ENCODE measurements around the gene SYT1.

Gene SYT1

GRCh38 chr12:79326222-79326621, 461.6 kb downstream of the SYT1 start:
- no peak for DNase-seq (ENCODE audit: low read depth in 1 of 2, low spot score in 1 of 2)
- Histone ChIP-seq H3K27ac (replicated peaks) (no peak overlapping the region), H3K4me3 (replicated peaks; ENCODE audit: insufficient read depth, low read length) (no peak overlapping the region), H3K27me3 (ENCODE audit: insufficient read depth, poor library complexity, severe bottlenecking) (no peaks in the 10 kb centered on the region)
- TF ChIP-seq GABPA (IDR thresholded peaks at IDR 0.05; ENCODE audit: low read depth) (no peak), POLR2AphosphoS5 (IDR thresholded peaks at IDR 0.05; ENCODE audit: low read depth) (no peak)

- no peak for DNase-seq (ENCODE audit: low read depth in 1 of 2, low spot score in 1 of 2)
- H3K4me3 ChIP-seq (replicated peaks; ENCODE audit: insufficient read depth, low read length) = no peak overlapping the region
- H3K27ac ChIP-seq (replicated peaks) = no peak overlapping the region
- TF ChIP-seq REST (IDR thresholded peaks at IDR 0.05; ENCODE audit: insufficient replicate concordance, low read depth) = no peak
- TF ChIP-seq POLR2AphosphoS5 (IDR thresholded peaks at IDR 0.05; ENCODE audit: low read depth) = no peak
- no peak for TF ChIP-seq CTCF (IDR thresholded peaks at IDR 0.05; ENCODE audit: insufficient read depth, low read length)
- TF ChIP-seq SPI1 (IDR thresholded peaks at IDR 0.05; ENCODE audit: borderline replicate concordance, low read depth) = no peak
- no peak for TF ChIP-seq GABPA (IDR thresholded peaks at IDR 0.05; ENCODE audit: low read depth)
- no peaks in the 10 kb centered on the region for H3K27me3 ChIP-seq (ENCODE audit: insufficient read depth, poor library complexity, severe bottlenecking)
Observed at GRCh38 chr12:79326663-79327062, 462.1 kb downstream of the SYT1 start.

- H3K27me3 ChIP-seq (ENCODE audit: insufficient read depth, poor library complexity, severe bottlenecking) = no peaks in the 10 kb centered on the region
- H3K4me3 ChIP-seq (replicated peaks; ENCODE audit: insufficient read depth, low read length) = no peak overlapping the region
- no peak overlapping the region for H3K27ac ChIP-seq (replicated peaks)
- TF ChIP-seq POLR2AphosphoS5 (IDR thresholded peaks at IDR 0.05; ENCODE audit: low read depth) (no peak), GABPA (IDR thresholded peaks at IDR 0.05; ENCODE audit: low read depth) (no peak), SPI1 (IDR thresholded peaks at IDR 0.05; ENCODE audit: borderline replicate concordance, low read depth) (no peak)
- no peak for DNase-seq (ENCODE audit: low read depth in 1 of 2, low spot score in 1 of 2)
Observed at GRCh38 chr12:79327465-79327864, 462.9 kb downstream of the SYT1 start.

- Histone ChIP-seq H3K27me3 (ENCODE audit: insufficient read depth, poor library complexity, severe bottlenecking) (no peaks in the 10 kb centered on the region), H3K4me3 (replicated peaks; ENCODE audit: insufficient read depth, low read length) (no peak overlapping the region), H3K27ac (replicated peaks) (no peak overlapping the region)
- DNase-seq (ENCODE audit: low read depth in 1 of 2, low spot score in 1 of 2) = no peak
- TF ChIP-seq REST (IDR thresholded peaks at IDR 0.05; ENCODE audit: insufficient replicate concordance, low read depth) = no peak
- TF ChIP-seq GABPA (IDR thresholded peaks at IDR 0.05; ENCODE audit: low read depth) = no peak
- TF ChIP-seq CTCF (IDR thresholded peaks at IDR 0.05; ENCODE audit: insufficient read depth, low read length) = no peak
- no peak for TF ChIP-seq POLR2AphosphoS5 (IDR thresholded peaks at IDR 0.05; ENCODE audit: low read depth)
- no peak for TF ChIP-seq SPI1 (IDR thresholded peaks at IDR 0.05; ENCODE audit: borderline replicate concordance, low read depth)
Observed at GRCh38 chr12:79329933-79330332, 465.4 kb downstream of the SYT1 start.

GRCh38 chr12:79331870-79332269, 467.3 kb downstream of the SYT1 start:
- DNase-seq (ENCODE audit: low read depth in 1 of 2, low spot score in 1 of 2) = no peak
- no peaks in the 10 kb centered on the region for H3K27me3 ChIP-seq (ENCODE audit: insufficient read depth, poor library complexity, severe bottlenecking)
- H3K27ac ChIP-seq (replicated peaks) = no peak overlapping the region
- no peak overlapping the region for H3K4me3 ChIP-seq (replicated peaks; ENCODE audit: insufficient read depth, low read length)
- TF ChIP-seq GABPA (IDR thresholded peaks at IDR 0.05; ENCODE audit: low read depth) = no peak
- TF ChIP-seq POLR2AphosphoS5 (IDR thresholded peaks at IDR 0.05; ENCODE audit: low read depth) = no peak
- no peak for TF ChIP-seq CTCF (IDR thresholded peaks at IDR 0.05; ENCODE audit: insufficient read depth, low read length)
- no peak for TF ChIP-seq REST (IDR thresholded peaks at IDR 0.05; ENCODE audit: insufficient replicate concordance, low read depth)
- TF ChIP-seq SPI1 (IDR thresholded peaks at IDR 0.05; ENCODE audit: borderline replicate concordance, low read depth) = no peak
